Stimulated activated CD8-positive, alpha-beta memory T cell treated with anti-CD3 and anti-CD28 coated beads, Interleukin-4, amount 100 ng/mL, for 48 hours (primary cell): ENCODE data around the gene DLST.
"Not testable (repeated sequence)": the region's sequence is repeated elsewhere in the genome, so short reads cannot be mapped to it uniquely, and the experiment has no call there.

Experiments
- DNase-seq: peaks from one replicate; pipeline ENCODE4 v3.0.0-alpha.2; 2020

Gene DLST

DNA sequence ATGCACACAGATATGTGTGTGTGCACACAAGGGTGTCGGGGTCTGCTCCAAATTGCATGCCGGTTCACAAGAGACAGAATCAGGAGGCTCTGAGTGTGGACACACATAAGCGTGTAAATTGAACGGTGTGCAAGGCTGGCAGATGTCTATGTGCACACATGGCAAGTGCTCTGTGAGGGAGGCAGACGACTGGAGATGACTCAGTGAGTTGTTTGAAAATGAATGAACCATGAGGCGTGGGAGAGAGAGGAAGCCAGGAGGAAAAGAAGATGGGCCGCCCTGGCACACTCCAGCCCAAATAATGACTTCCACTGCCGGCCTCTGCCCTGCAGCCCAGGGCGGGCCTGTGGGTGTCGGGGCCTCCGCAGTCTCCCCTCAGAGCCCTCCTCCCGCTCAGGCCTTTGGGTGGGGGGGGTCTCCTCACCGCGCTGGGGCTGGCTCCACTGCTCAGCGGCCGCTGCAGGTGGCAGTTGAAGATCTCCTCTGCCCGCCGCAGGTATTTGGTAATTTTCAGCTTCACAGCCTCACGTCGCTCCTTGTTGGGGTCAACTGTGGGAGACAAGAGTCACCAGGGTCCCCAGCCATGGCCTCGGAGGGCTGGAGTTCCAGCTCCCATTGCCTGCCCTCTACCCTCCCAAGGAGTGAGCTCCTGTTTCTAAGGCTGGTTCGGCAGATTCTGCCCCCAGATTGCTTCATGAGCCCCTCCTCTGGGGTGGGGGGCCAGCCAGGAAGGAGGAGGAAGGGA, 37.9 kb downstream of the DLST start:
- no peak for DNase-seq

- DNase-seq, result no peak
Observed at GRCh38 chr14:74920281-74920680, 38.6 kb downstream of the DLST start.

GRCh38 chr14:74921053-74921620, 39.4 kb downstream of the DLST start:
- no peak for DNase-seq

DNA sequence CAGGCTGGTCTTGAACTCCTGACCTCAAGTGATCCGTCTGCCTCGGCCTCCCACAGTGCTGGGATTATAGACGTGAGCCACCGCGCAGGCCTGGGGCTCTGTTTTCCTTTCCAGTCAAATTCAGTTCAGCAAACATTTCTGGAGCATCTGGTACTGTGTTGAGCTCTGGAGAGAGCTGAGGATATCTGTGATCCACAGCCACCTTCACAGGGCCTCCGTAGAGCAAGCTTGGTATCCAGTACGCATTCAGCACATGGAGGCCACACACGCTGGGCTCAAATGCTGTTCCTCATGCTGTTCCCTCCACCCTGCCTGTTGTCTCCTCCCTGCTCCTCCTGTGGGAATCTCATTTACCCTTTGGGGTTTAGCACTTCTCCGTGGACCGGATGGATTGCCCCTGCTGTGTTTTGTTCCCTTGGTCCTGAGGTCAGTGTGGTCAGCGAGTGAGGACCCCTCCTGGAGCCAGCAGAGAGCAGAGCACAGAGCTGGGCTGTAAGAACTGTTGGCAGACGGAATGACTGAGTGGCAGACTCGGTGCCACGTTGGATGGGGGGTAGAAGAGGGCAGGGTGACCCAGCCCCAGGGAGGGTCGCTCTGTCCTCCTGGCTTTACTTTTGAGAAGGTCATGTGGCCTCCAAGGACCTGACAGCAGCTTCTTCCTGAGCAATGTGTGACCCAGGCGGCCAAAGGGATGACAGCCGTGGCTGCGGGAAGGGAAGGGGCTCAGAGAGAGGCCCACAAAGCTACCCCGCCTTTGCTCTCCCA, 40.5 kb downstream of the DLST start:
- DNase-seq, result no peak

GRCh38 chr14:74922752-74923401, 41.2 kb downstream of the DLST start, which contains the start of gene RPS6KL1:
RPS6KL1 (minus strand) TSS chr14:74923260; CDS start chr14:74921541, 1,719 bp downstream.
- peak; percentile 81 for DNase-seq

DNA sequence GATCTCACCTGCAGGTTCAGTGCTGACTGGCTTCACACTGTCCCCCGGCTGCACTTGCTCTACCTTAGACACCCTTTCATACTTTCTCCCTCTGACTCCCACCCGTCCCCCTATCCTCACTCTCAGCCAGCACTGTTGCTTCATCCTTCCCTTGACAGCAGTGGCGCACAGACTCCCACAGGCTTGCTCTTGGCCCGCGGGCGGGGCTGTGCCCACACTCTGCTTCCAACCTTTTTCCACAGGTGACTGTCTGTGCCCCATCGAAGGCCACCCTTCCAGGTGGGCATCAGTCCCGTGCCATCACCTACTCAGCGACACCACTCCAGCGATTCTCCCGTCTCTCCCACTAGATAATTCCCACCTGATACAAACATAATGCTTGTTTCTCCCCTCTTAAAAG, 42.3 kb downstream of the DLST start:
- DNase-seq, result no peak

- no peak for DNase-seq
Observed at GRCh38 chr14:74927225-74927624, 45.5 kb downstream of the DLST start.

DNA sequence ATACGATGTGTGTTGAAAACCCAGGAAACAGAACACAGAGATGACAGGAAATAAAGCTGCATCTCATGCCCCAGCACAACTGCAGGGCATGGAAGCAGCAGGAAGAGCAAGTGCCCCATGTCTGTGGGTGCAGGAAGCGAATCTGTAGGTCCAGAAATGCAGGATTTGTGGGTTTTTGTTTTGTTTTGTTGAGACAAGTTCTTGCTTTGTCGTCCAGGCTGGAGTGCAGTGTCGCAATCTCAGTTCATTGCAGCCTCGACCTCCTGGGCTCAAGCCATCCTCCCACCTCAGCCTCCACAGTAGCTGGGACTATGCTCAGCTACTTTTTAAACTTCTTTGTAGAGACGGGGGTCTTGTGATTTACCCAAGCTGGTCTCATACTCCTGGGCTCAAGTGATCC, 47.5 kb downstream of the DLST start:
- no peak for DNase-seq

DNA sequence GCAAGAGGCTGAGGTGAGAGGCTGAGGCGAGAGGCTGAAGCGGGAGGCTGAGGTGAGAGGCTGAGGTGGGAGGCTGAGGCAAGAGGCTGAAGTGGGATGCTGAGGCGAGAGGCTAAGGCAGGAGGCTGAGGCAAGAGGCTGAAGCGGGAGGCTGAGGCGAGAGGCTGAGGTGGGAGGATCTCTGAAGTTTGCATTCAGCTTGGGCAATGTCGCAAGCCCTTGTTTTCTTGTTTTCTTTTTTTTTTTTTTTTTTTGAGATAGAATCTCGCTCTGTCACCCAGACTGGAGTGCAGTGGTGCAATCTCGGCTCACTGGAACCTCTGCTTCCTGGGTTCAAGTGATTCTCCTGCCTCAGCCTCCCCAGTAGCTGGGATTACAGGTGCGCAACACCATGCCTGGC, 50.0 kb downstream of the DLST start:
- not testable (repeated sequence) for DNase-seq

GRCh38 chr14:74932401-74932901, 50.7 kb downstream of the DLST start:
- no peak for DNase-seq

DNA sequence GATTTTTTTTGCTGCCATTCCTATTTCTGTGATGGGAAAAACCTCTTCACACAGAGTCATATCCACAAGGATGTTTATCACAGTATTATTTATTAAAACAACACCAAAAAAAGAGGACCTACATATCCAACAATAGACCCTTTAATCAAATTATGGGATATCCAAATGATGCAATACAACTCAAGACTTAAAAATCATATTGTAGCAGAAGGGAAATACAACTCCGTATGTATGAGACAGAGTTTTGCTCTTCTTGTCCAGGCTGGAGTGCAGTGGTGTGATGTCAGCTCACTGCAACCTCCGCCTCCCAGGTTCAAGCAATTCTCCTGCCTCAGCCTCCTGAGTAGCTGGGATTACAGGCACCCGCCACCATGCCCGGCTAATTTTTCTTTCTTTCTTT, 51.2 kb downstream of the DLST start:
- not testable (repeated sequence) for DNase-seq

- DNase-seq, result no peak
Observed at GRCh38 chr14:74934041-74934440, 52.3 kb downstream of the DLST start.

DNA sequence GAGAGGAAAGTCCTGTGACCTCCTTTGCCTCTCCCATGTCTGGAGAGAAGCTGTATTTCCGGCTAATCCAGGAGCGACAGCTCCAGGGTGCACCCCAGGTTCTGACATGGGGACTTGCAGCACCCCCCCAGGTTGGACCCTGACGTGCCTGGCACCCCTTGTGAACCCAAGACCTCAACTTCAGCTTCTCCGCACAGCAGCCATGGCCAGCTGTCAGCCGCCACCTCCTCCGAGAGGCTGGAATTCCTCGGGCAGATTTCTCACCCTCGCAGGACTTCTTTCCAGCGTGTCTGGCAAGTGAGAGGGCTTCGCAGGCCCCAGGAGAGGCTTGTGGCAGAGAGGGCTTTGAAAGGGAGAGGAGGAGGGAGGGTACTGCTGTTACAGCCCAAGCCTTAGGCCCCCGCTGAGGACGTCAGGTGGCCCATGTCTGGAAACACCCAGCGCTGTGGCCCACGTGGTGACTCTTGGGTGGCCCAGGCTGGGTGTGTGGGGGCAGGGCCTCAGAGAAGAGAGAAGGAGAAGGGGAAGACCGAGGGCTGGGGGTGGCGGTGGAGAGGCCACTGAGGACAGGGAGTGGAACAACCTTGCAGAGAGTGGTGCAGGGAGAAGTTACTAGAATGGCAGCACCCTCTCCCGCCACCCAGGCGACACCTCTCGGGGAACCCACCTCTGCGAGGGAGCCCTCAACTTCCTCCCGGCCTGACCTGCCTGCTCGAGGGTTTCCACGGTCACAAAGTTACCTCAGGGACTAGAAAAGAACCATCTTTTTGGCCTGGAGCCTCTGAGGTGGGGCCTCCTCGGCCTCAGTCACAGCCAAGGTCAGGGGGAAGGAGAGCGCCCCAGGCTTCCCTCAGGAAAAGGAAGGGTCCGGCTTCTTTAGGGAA, 53.0 kb downstream of the DLST start:
- DNase-seq, result no peak

GRCh38 chr14:74935360-74935680, 53.6 kb downstream of the DLST start:
- DNase-seq, result no peak

GRCh38 chr14:74936151-74936550, 54.4 kb downstream of the DLST start:
- DNase-seq, result no peak

DNA sequence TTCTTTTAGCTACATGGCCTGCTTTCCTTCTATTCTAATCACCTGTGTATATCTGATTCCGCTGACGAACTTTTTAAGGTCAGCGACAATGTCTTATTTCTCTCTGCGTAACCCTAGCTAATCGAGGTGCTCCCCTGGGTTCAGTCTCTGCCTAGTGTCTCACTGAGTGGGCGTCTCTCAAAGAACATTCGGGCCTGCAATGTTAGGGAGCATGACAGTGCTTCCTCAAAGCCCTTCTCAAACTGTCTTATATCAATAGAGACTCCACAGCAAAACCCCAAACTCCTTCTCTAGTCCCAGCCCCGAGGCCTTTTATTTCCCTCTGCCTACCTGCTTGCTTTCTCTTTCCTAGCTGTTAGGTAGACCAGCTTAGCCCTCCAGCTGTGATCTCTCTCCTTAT, 55.0 kb downstream of the DLST start:
- DNase-seq, result no peak

- DNase-seq, result no peak
Observed at GRCh38 chr14:74937171-74937570, 55.5 kb downstream of the DLST start.

- no peak for DNase-seq
Observed at GRCh38 chr14:74938531-74939495, 57.1 kb downstream of the DLST start.

DNA sequence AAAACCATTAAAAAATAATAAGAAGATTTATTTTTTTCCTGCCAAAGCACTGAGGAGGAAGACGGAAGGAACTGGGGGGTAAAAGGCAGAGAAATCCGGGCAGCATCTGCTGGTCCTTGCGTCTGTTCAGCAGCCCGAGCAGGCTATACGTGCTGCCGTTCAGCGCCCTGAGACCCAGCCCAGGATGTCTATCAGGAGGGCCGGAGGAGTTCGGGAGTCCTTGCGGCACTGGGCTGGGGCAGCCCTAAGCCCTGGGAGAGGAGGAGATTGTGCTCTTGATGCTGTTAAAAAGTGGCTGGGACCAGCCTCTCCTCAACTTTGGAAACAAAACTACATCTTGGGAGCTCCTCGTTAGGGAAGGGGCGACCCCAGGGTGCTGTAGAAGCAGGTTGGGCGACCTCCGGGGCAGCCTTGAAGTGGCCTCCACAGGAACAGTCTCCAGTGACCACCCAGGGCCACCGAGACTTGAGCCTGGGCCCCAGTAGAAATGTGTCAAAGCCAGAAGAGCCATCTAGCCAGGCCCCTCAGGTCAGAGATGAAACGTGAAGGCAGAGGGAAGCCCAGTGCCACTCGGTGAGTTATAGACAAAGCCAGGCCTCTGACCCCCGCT, 59.3 kb downstream of the DLST start:
- DNase-seq, result no peak

- DNase-seq, result peak; percentile 83
Observed at GRCh38 chr14:74941676-74942097, 60.0 kb downstream of the DLST start.

GRCh38 chr14:74942181-74942580, 60.5 kb downstream of the DLST start:
- no peak for DNase-seq
